ENCODE results near the gene NSF.

DNA sequence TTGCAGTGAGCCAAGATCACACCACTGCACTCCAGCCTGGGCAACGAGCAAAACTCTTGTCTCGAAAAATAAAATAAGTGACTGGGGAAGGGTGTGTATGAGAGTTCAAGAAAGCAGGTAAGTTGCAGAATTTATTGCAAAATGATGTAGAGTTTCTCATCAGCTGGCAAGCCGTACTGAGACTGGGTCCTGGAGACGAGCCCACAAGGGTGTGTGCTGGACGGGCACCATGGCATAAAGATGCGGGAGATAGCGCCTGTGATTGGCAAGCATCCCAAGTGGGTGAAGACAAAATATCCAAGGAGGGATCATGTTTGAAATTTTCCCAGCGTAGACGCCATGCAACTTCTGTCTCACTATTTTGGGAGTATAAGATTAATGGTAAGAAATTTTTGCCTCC is 168.7 kb downstream of the NSF start:
- TF ChIP-seq, protein P1, sequence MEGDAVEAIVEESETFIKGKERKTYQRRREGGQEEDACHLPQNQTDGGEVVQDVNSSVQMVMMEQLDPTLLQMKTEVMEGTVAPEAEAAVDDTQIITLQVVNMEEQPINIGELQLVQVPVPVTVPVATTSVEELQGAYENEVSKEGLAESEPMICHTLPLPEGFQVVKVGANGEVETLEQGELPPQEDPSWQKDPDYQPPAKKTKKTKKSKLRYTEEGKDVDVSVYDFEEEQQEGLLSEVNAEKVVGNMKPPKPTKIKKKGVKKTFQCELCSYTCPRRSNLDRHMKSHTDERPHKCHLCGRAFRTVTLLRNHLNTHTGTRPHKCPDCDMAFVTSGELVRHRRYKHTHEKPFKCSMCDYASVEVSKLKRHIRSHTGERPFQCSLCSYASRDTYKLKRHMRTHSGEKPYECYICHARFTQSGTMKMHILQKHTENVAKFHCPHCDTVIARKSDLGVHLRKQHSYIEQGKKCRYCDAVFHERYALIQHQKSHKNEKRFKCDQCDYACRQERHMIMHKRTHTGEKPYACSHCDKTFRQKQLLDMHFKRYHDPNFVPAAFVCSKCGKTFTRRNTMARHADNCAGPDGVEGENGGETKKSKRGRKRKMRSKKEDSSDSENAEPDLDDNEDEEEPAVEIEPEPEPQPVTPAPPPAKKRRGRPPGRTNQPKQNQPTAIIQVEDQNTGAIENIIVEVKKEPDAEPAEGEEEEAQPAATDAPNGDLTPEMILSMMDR (IDR thresholded peaks at IDR 0.05): no peak
- no peak for TF ChIP-seq POLR2A (IDR thresholded peaks at IDR 0.05)

All from testis (tissue), 2 donors.